GM21528 (cell line): ENCODE measurements around the gene RDM1.
"Not testable (repeated sequence)": the region's sequence is repeated elsewhere in the genome, so short reads cannot be mapped to it uniquely, and the experiment has no call there.

ENCODE experiments used
- ATAC-seq: cut with Tn5 transposase; IDR thresholded peaks from one replicate; pipeline ENCODE4 v1.9.1; 2021; ENCODE audit warnings: mild to moderate bottlenecking, moderate library complexity; ENCODE audit not compliant: unreplicated experiment, low FRiP score

RDM1 gene, protein sequence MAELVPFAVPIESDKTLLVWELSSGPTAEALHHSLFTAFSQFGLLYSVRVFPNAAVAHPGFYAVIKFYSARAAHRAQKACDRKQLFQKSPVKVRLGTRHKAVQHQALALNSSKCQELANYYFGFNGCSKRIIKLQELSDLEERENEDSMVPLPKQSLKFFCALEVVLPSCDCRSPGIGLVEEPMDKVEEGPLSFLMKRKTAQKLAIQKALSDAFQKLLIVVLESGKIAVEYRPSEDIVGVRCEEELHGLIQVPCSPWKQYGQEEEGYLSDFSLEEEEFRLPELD

DNA sequence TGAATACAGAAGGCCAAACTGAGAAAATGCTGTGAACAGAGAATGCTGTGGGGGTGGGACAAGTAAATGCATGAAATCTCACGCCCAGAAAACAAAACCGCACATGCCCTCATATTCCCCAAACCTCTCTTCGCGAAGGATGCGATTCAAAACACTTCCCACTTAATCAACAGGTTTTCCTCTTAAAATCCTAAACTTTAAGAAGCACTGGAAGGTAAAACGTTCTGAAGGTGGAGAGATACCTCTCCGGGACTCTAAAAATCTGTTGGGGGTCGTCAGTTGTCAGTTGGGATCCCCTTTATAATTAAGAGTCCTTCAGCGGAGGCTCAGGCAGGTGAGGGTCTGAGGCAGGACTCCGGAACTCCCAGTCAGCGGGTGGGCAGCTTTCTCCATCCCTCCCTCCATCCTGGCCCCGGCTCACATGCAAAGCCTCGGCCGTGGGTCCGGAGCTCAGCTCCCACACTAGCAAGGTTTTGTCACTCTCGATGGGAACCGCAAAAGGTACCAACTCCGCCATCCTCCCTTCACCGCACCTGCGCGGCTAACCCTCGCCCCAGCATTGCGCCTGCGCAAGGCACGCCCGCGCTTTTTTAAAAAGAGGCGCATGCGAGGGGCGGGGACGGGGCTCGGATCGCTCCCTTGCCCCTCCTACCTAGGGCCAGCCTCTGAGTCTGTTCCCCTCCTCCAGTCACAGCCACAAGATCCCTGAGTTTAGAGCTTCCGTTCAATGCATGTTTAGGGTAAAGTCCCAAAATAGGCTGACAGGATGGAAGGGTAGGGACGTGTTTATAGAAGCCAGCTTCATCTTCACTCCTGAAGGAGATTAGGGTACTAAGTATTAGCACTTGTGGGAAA lies at the start of gene RDM1:
Gene RDM1, minus strand, starts transcription at position 563 of the 855 bp plus-strand sequence. Its CDS starts 46 bp downstream, at position 517.
- no peak for ATAC-seq

GRCh38 chr17:35978346-35978745 lies 47.8 kb upstream of the RDM1 start:
- no peak for ATAC-seq

GRCh38 chr17:35977509-35977908 lies 46.9 kb upstream of the RDM1 start:
- ATAC-seq: no peak

DNA sequence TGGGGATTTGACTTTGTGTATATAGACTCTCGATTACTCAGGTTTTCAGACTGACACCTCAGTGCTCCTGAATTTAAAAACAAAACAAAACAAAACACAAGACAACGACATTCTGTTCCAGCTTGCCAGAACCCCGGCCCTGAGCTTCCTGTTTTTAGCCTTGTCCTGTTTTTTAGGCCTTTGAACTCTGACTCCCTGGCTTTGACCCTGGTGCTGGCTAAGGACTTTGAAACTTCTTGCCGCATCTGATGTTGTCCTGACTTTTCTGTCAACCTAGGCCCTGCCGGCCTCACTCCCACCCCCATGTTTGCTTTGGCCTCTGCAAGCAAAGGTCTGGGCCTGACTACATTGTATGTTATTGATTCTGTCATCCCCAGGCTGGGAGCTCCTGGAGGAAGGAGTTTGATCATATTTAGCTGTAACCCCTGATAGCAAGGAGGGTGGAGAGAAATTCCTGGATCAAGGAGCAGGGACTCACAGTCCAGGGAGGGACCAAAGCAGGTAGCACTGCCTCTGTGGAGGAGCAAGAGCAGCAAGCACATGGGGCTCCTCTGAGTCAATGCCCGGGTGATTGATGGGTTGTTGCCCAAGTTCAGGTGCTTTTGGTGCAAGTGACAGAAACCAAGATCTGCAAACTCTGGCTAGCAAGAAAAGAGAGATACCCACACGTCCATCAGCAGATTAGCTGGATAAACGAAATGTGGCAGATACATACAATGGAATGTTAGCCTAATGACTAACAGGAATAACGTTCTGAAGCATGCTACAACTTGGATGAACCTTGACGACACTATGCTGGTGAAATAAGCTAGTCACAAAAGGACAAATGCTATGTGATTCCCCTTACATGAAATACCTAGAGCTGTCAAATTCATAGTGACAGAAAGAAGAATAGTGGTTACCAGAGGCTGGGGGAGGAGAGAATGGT lies 43.0 kb upstream of the RDM1 start:
- no peak for ATAC-seq

DNA sequence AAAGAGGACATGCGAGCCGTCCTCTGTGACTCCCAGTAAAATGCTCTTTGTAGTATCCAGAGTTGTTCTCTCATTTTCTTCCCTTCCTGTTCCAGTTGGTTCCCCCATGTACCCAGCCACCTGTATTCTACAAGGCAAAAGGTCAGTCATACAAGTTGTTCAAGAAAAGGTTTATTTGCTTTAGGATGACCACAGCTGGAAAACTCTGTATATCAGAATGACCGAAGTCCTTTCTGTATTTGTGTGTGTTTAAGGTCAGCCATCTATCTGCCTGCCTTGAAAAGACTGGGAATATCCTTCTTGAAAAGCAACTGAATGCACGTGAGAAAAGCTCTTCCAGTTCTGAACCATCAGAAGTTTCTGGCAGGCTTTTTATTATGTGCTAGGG lies 42.4 kb upstream of the RDM1 start:
- no peak for ATAC-seq

GRCh38 chr17:35972535-35972934 lies 42.0 kb upstream of the RDM1 start:
- no peak for ATAC-seq

DNA sequence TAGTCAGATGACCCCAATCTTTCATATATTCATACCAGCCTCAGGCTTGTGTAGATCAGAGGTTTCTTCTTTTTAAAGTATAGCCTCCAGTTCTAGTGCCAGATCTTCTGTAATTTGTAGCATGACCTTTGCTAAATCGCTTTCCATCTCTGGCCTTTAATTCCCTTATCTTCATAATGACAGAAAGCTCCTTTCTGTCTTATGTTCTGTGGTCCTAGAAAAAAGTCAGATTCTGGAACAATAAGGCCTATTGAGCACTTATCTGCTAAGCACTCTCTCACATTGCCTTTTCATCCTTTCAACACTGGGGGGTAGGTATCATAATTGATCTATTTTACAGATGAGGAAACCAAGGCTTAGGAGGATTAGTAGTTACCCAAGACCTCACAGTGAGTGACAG lies 41.5 kb upstream of the RDM1 start:
- ATAC-seq: no peak

GRCh38 chr17:35969558-35970380 lies 39.2 kb upstream of the RDM1 start:
- ATAC-seq: no peak

- ATAC-seq: no peak
These were observed 38.0 kb upstream of the RDM1 start for GRCh38 chr17:35968520-35969054.

DNA sequence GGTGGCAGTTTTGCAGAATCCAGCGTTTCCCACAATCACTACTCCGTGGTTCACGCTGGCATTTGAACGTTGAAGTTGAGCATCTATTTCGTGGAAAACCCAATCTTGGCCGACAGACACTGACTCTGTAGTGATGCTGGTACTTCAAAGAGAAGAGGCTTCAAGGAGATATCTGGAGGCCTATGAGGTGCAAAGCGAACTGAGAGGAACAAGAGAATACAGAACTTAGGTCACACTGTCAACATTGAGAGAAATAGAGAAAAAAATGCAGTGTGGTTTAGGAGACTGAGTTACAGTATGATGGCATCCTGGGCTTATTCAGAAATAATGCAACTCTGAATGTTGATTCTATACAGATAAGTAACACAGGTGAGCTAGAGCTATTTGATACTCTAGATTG lies 34.7 kb upstream of the RDM1 start:
- no peak for ATAC-seq

- no peak for ATAC-seq
These were observed 33.1 kb upstream of the RDM1 start for GRCh38 chr17:35963663-35964062.

DNA sequence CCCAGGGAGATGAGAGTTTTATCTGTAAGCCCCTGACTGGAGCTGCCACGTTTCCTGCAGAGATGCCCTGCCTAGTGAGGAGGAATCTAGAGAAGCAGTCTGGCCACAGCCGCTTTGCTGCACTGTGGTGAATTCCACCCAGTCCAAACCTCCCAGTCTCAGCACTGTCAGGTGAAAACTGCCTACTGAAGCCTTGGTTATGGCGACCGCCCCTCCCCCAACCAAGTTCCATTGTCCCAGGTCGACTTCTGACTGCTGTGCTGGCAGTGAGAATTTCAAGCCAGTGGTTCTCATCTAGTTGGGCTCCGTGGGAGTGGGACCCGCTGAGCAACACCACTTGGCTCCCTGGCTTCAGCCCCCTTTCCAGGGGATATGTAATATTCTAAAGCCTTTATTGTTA lies 23.1 kb upstream of the RDM1 start:
- no peak for ATAC-seq

DNA sequence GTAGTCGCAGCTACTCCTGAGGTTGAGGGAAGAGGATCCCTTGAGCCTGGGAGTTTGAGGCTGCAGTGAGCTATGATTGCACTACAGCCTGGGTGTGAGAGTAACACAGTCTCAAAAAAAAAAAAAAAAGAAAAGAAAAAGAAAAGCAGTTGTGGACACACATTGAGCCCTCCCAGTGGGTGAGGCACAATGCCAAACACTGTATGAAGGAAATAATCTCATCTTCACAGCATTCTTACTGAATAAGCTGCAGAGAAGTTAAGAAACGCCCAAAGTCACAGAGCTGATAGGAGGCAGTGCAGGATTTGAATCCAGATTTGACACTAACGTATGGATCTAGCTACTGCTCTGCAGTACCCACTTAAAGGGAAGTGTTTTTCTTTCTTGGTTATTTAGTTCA lies 18.8 kb upstream of the RDM1 start:
- no peak for ATAC-seq

DNA sequence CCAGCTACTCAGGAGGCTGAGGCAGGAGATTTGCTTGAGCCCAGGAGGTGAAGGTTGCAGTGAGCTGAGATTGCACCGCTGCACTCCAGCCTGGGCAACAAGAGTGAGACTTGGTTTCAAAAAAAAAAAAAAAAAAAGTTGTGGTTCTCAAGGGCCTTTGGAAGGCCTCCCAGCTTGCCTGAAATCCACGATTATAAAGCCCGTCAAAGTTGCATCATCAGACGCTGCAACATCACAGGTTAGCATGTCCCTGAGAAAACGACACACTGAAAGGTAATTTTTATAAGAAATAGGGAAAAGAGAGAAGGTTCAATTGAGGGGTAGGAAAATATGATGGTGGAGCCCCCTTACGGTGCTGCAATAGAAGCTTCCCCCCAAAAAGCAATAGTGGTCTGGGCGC lies 17.5 kb upstream of the RDM1 start:
- no peak for ATAC-seq

- ATAC-seq: no peak
These were observed 16.6 kb upstream of the RDM1 start for GRCh38 chr17:35947156-35947585.

DNA sequence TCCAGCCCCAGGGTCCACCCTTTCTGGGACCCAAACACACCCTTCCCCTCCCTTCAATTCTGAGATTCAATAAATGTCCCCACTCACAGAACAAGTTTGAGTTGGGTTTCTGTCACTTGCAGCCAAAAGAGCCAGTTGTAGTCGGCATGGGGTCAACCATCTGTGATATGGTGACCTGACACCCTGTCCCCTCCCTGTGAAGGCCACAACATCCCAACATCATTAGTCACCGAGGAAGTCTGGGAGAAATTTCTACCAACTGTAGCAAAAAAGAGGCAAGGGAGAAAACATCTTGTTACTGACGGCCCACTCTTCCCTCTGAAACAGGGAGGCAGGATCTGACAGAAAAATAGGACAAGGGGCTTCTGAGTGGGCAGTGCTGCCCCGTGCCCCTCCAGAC lies 13.6 kb upstream of the RDM1 start:
- no peak for ATAC-seq

- ATAC-seq: no peak
These were observed 13.0 kb upstream of the RDM1 start, which contains the start of gene LYZL6 for GRCh38 chr17:35943537-35943936. TSS of gene LYZL6 (minus strand) at chr17:35943713. CDS start at chr17:35939356, 4,357 bp downstream.

GRCh38 chr17:35942588-35943186 lies 12.1 kb upstream of the RDM1 start:
- no peak for ATAC-seq

- ATAC-seq: not testable (repeated sequence)
These were observed 7.9 kb upstream of the RDM1 start for GRCh38 chr17:35938492-35938891.
